Gastrocnemius medialis (tissue), 4 donors: ENCODE data around the gene LRRC4C. TPM values are rescaled to one million over a fixed set of nuclear protein-coding genes. Genes with fewer than 3 reads are reported as not detected.

Experiments used
- ATAC-seq, 2 donors: fragments of 150-250 bp; one replicate each; pipeline ENCODE4 v1.9.1; 2016
- DNase-seq, 2 donors: peaks; one replicate each; pipeline ENCODE4 v3.0.0-alpha.2; 2019
- H3K27ac ChIP-seq, 4 donors: fragments of 200-600 bp; sonication (generic); 1 replicate in 1 of 4; 2 replicates in 3 of 4; pipeline ENCODE4 v1.5.1; 2016 to 2018; ENCODE audit warnings: mild to moderate bottlenecking in 2 of 4, moderate library complexity in 1 of 4
- H3K27me3 ChIP-seq, 3 donors: fragments of 200-600 bp; sonication (generic) in 2 of 3; 1 replicate in 1 of 3; 2 replicates in 2 of 3; pipeline versions ENCODE4 v1.5.1 to v1.6.0; 2016 to 2019; ENCODE audit warnings: mild to moderate bottlenecking in 1 of 3, moderate library complexity in 1 of 3
- H3K36me3 ChIP-seq, 2 donors: fragments of 200-600 bp; sonication (generic) in 1 of 2; one replicate each; pipeline ENCODE4 v1.5.1; 2017 to 2018
- H3K4me1 ChIP-seq, 2 donors: fragments of 200-600 bp; sonication (generic) in 1 of 2; one replicate each; pipeline ENCODE4 v1.5.1; 2016 to 2017; ENCODE audit warnings: mild to moderate bottlenecking in 2 of 2
- H3K4me3 ChIP-seq, 4 donors: fragments of 200-600 bp; sonication (generic) in 3 of 4; 1 replicate in 1 of 4; 2 replicates in 3 of 4; pipeline ENCODE4 v1.5.1; 2016 to 2019; ENCODE audit warnings: mild to moderate bottlenecking in 2 of 4
- H3K9me3 ChIP-seq, 3 donors: fragments of 200-600 bp; sonication (generic) in 2 of 3; 1 replicate in 1 of 3; 2 replicates in 2 of 3; pipeline ENCODE4 v1.5.1; 2016 to 2019
- CTCF ChIP-seq, 5 experiments: fragments of 450-650 bp in 3 of 5; fragments of 200-600 bp in 2 of 5; sonication (generic) in 2 of 5; IDR thresholded peaks in 4 of 5; conservative IDR thresholded peaks in 1 of 5; 1 replicate in 4 of 5; 2 replicates in 1 of 5; pipeline ENCODE4 v1.5.1; 2016 to 2019; ENCODE audit warnings: antibody characterized with exemption in 5 of 5, mild to moderate bottlenecking in 3 of 5, moderate library complexity in 3 of 5
- POLR2A ChIP-seq, 2 donors: fragments of 450-650 bp; IDR thresholded peaks; one replicate each; pipeline ENCODE4 v1.6.1; 2017; ENCODE audit warnings: antibody characterized with exemption in 2 of 2, mild to moderate bottlenecking in 2 of 2, moderate library complexity in 2 of 2
- in situ Hi-C, 4 donors: fragments of 200-750 bp; cut with MboI; loops; one replicate each; pipeline versions ENCODE4 v1.15.0 to v1.8.0; 2017; ENCODE audit warnings: low sequenced_read_pairs in 4 of 4
- intact Hi-C: fragments of 100-400 bp; cut with DNase I; formaldehyde crosslinking; loops from one replicate; pipeline ENCODE4 v1.15.1; 2023; ENCODE audit warnings: low total_unique reads
- total RNA-seq, 4 donors: library from RNA; depleted of rRNA; stranded (reverse); fragments of >200 nt; gene quantifications; one replicate each; pipeline versions ENCODE4 v1.1.0 to v1.2.3, GENCODE V29; 2016

Gene LRRC4C
- total RNA-seq, 4 donors from 2014 or later = 0.15 to 0.59 (median 0.24) TPM; not detected in 1

- Histone ChIP-seq H3K9me3 (peaks cover 0 to 2% (median 0%) of the 10 kb centered on the region in 3 donors), H3K4me1 (no peaks in the 10 kb centered on the region), H3K36me3 (no peaks in the 10 kb centered on the region), H3K27ac (no peak overlapping the region), H3K4me3 (no peak overlapping the region), H3K27me3 (no peaks in the 10 kb centered on the region)
- in situ Hi-C loops (no loop called here), intact Hi-C loops (no loop called here)
- TF ChIP-seq CTCF (IDR thresholded peaks at IDR 0.05 in 4 of 5, conservative IDR thresholded peaks at IDR 0.05 in 1 of 5) (no peak), POLR2A (IDR thresholded peaks at IDR 0.05) (no peak)
- DNase-seq = no peak
- ATAC-seq = no peak
Measured at GRCh38 chr11:40129266-40129665, 1330.2 kb downstream of the LRRC4C start.

GRCh38 chr11:40125054-40125453, 1334.4 kb downstream of the LRRC4C start:
- Histone ChIP-seq H3K9me3 (peaks cover 0 to 11% (median 0%) of the 10 kb centered on the region in 3 donors), H3K4me3 (no peak overlapping the region), H3K27me3 (no peaks in the 10 kb centered on the region), H3K4me1 (no peaks in the 10 kb centered on the region), H3K27ac (no peak overlapping the region), H3K36me3 (no peaks in the 10 kb centered on the region)
- in situ Hi-C loops (no loop called here), intact Hi-C loops (no loop called here)
- ATAC-seq = no peak
- TF ChIP-seq POLR2A (IDR thresholded peaks at IDR 0.05) (no peak), CTCF (IDR thresholded peaks at IDR 0.05 in 4 of 5, conservative IDR thresholded peaks at IDR 0.05 in 1 of 5) (no peak)
- no peak for DNase-seq

- no peak for TF ChIP-seq CTCF (IDR thresholded peaks at IDR 0.05 in 4 of 5, conservative IDR thresholded peaks at IDR 0.05 in 1 of 5)
- H3K4me1 ChIP-seq = no peaks in the 10 kb centered on the region
- no peak overlapping the region for H3K4me3 ChIP-seq
- no peak overlapping the region for H3K27ac ChIP-seq
- H3K27me3 ChIP-seq = no peaks in the 10 kb centered on the region
- no peak for ATAC-seq
- H3K36me3 ChIP-seq = no peaks in the 10 kb centered on the region
- intact Hi-C loops = no loop called here
- in situ Hi-C loops = no loop called here
- no peak for DNase-seq
- peaks cover 0 to 11% (median 0%) of the 10 kb centered on the region in 3 donors for H3K9me3 ChIP-seq
Measured at GRCh38 chr11:40119661-40120060, 1339.8 kb downstream of the LRRC4C start.

GRCh38 chr11:40118780-40119179, 1340.7 kb downstream of the LRRC4C start:
- in situ Hi-C loops = no loop called here
- no peak for ATAC-seq

More at GRCh38 chr11:40118780-40119179, 1340.7 kb downstream of the LRRC4C start:
- H3K36me3 ChIP-seq = no peaks in the 10 kb centered on the region
- no peaks in the 10 kb centered on the region for H3K4me1 ChIP-seq
- TF ChIP-seq POLR2A (IDR thresholded peaks at IDR 0.05) (no peak), CTCF (IDR thresholded peaks at IDR 0.05 in 4 of 5, conservative IDR thresholded peaks at IDR 0.05 in 1 of 5) (no peak)
- intact Hi-C loops = no loop called here
- no peak overlapping the region for H3K4me3 ChIP-seq
- no peak for DNase-seq
- no peaks in the 10 kb centered on the region for H3K27me3 ChIP-seq
- H3K27ac ChIP-seq = no peak overlapping the region
- H3K9me3 ChIP-seq = peaks cover 0 to 5% (median 0%) of the 10 kb centered on the region in 3 donors
